NT2/D1 (cell line): ENCODE measurements around the gene SLC7A1.

Experiments
- DNase-seq: peaks from one replicate; pipeline ENCODE4 v3.0.0-alpha.2; 2011; ENCODE audit warnings: low read depth, low spot score
- H3K27me3 ChIP-seq: 2 replicates; pipeline ENCODE4 v1.6.0; 2011; ENCODE audit warnings: mild to moderate bottlenecking; ENCODE audit not compliant: insufficient read length, insufficient read depth
- H3K36me3 ChIP-seq: 2 replicates; pipeline ENCODE4 v1.6.1; 2011; ENCODE audit warnings: mild to moderate bottlenecking, low read length, mixed read lengths; ENCODE audit not compliant: insufficient read depth, insufficient read length
- H3K4me1 ChIP-seq: 2 replicates; pipeline ENCODE4 v1.5.1; 2011; ENCODE audit not compliant: insufficient read depth, insufficient read length
- H3K4me3 ChIP-seq: 2 replicates; pipeline ENCODE4 v1.5.1; 2011; ENCODE audit warnings: low read depth; ENCODE audit not compliant: insufficient read length
- H3K9ac ChIP-seq: 2 replicates; pipeline ENCODE4 v1.6.0; 2011; ENCODE audit warnings: low read depth; ENCODE audit not compliant: insufficient read length
- H3K9me3 ChIP-seq: 2 replicates; pipeline ENCODE4 v1.5.1; 2011; ENCODE audit warnings: mild to moderate bottlenecking, low read length; ENCODE audit not compliant: insufficient read depth
- SUZ12 ChIP-seq: IDR thresholded peaks from 2 replicates; pipeline ENCODE4 v1.6.1; 2011; ENCODE audit not compliant: insufficient read length, insufficient read depth; ENCODE audit errors: extremely low read depth
- YY1 ChIP-seq: IDR thresholded peaks from 2 replicates; pipeline ENCODE4 v1.6.1; 2011; ENCODE audit not compliant: insufficient read length, insufficient read depth
- ZNF274 ChIP-seq: IDR thresholded peaks from 2 replicates; pipeline ENCODE4 v1.6.1; 2011; ENCODE audit warnings: mild to moderate bottlenecking, low read depth, low read length

Gene SLC7A1

DNA sequence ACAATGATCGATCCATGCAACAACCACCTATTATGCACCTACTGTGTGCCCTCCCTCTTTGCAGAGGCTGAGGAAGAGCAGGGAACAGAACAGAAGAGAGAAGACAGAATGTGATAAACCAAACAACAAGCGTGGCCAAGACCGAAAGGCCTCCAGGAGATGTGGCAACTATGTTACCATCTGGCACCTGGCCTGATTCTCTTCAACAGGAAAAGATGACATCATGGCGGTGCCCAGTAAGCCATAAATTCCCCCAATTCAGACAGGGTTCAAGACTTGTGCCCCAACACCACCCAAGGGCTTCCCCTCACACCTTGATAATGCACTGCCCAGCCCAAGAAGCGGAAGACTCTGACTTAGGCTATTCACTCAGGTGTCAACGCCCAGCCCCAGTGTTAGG is 44.3 kb downstream of the SLC7A1 start:
- Histone ChIP-seq H3K27me3 (no peaks in the 10 kb centered on the region), H3K36me3 (peaks cover 45% of the 10 kb centered on the region)
- no peak for TF ChIP-seq YY1
- TF ChIP-seq SUZ12: no peak
- no peak for TF ChIP-seq ZNF274

GRCh38 chr13:29550430-29550988 is 45.0 kb downstream of the SLC7A1 start:
- no peaks in the 10 kb centered on the region for H3K9me3 ChIP-seq
- H3K4me1 ChIP-seq: no peaks in the 10 kb centered on the region
- no peaks in the 10 kb centered on the region for H3K27me3 ChIP-seq
- no peak for TF ChIP-seq YY1
- no peak overlapping the region for H3K9ac ChIP-seq
- peaks cover 45% of the 10 kb centered on the region for H3K36me3 ChIP-seq
- no peak overlapping the region for H3K4me3 ChIP-seq
- no peak for DNase-seq

More for the DNA sequence above, 44.3 kb downstream of the SLC7A1 start:
- DNase-seq: no peak
- Histone ChIP-seq H3K9ac (no peak overlapping the region), H3K9me3 (no peaks in the 10 kb centered on the region), H3K4me1 (no peaks in the 10 kb centered on the region), H3K4me3 (no peak overlapping the region)

GRCh38 chr13:29548722-29549121 is 46.8 kb downstream of the SLC7A1 start:
- DNase-seq: no peak
- Histone ChIP-seq H3K9me3 (no peaks in the 10 kb centered on the region), H3K36me3 (peaks cover 44% of the 10 kb centered on the region), H3K4me3 (no peak overlapping the region), H3K27me3 (no peaks in the 10 kb centered on the region), H3K9ac (no peak overlapping the region), H3K4me1 (no peaks in the 10 kb centered on the region)
- TF ChIP-seq SUZ12: no peak
- no peak for TF ChIP-seq YY1
- no peak for TF ChIP-seq ZNF274

GRCh38 chr13:29547153-29547552 is 48.3 kb downstream of the SLC7A1 start:
- no peaks in the 10 kb centered on the region for H3K9me3 ChIP-seq
- no peak for TF ChIP-seq SUZ12
- TF ChIP-seq YY1: no peak
- no peak for TF ChIP-seq ZNF274
- no peak overlapping the region for H3K4me3 ChIP-seq
- no peak overlapping the region for H3K9ac ChIP-seq
- no peaks in the 10 kb centered on the region for H3K4me1 ChIP-seq
- DNase-seq: no peak
- no peaks in the 10 kb centered on the region for H3K27me3 ChIP-seq
- H3K36me3 ChIP-seq: peaks cover 33% of the 10 kb centered on the region

DNA sequence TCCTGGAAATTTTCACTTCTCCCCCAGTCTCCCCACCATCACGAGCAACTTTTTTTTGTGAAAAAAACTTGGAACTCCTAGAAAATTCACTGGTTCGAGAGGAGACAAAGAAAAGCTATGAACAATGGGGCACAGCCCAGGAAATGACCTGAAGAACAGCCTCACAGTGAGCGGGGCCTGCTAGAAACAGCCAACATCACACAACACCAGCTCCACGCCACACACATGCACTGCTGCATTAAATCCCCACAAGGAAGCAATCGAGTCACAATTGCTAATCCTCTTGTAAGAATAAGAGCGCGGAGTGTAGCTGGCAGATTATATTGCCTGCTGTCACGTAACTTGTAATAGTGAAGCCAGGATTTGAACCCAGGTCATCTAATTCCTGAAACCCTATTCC is 48.8 kb downstream of the SLC7A1 start:
- Histone ChIP-seq H3K36me3 (peaks cover 30% of the 10 kb centered on the region), H3K4me1 (no peaks in the 10 kb centered on the region), H3K9ac (no peak overlapping the region), H3K9me3 (no peaks in the 10 kb centered on the region), H3K27me3 (no peaks in the 10 kb centered on the region), H3K4me3 (no peak overlapping the region)
- no peak for DNase-seq
- no peak for TF ChIP-seq SUZ12
- no peak for TF ChIP-seq ZNF274
- TF ChIP-seq YY1: no peak

DNA sequence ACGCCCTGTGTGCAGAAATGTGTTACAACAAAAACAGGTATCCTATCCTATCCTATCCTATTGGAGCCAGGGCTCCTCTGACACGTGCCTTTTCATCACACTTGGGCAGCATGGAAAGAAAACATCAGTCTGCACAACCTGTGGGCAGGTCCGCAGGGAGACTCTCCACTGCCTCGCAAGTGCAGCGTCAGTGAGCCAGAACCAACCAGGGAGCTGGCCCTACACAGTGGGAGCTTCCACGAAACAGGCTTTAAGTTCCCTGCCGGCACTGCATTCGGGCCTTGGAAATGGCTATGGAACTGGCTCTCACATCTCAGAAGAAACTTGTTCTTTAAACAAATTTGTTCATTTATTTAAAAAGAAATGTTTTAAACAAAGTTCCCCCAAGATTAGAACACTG is 49.5 kb downstream of the SLC7A1 start:
- no peak for TF ChIP-seq ZNF274
- TF ChIP-seq YY1: no peak
- TF ChIP-seq SUZ12: no peak
- Histone ChIP-seq H3K36me3 (peaks cover 23% of the 10 kb centered on the region), H3K4me1 (no peaks in the 10 kb centered on the region), H3K4me3 (no peak overlapping the region), H3K27me3 (no peaks in the 10 kb centered on the region), H3K9ac (no peak overlapping the region), H3K9me3 (no peaks in the 10 kb centered on the region)
- no peak for DNase-seq

DNA sequence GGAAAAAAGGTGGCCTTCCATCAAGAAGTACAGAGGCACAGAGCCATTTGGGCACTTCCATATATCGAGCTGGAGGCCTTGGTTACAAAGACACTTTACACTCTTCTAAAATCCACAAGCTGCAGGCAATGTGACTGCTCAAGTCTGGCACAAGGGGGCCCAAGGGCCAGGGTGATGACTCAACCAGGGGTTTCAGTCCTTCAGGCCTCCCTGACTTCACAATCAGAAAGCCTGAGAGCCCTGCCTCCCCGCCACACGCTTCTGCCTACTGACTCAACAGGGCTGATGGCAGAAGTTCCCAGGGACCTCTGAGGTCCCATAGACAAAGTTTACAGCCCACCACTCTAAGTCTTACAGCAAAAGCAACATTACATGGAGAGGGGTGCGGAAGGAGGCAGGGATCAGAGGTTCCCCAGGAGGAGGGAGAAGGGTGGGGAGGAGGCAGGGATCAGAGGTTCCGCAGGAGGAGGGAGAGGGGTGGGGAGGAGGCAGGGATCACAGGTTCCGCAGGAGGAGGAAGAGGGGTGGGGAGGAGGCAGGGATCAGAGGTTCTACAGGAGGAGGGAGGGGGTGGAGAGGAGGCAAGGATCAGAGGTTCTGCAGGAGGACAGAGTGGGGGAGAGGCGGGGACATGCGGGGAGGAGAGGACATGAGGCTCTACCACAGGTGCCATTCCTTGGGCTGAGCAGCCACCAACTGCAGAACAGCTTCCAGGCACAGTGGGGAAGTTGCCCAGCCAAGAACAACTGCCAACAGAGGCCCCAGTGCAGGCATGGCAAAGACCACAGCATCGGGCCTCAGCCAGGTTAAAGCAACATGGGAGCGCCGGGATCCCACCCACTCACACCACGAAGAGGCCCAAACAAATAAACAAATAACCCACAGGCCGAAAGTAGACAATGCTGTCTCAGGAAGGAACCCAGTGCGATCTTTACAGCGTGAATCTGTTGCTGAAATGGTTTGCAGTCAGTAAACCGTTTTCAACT is 52.0 kb downstream of the SLC7A1 start:
- H3K4me1 ChIP-seq: peaks cover 3% of the 10 kb centered on the region
- H3K4me3 ChIP-seq: no peak overlapping the region
- no peaks in the 10 kb centered on the region for H3K9me3 ChIP-seq
- no peaks in the 10 kb centered on the region for H3K27me3 ChIP-seq
- TF ChIP-seq YY1: no peak
- peaks cover 7% of the 10 kb centered on the region for H3K36me3 ChIP-seq
- no peak for DNase-seq
- no peak overlapping the region for H3K9ac ChIP-seq
